GM18858 (cell line): ENCODE results near the gene TRUB2.
A peak's percentile ranks its signal among the peaks of the same experiment; 100 is the strongest.

Source experiments
- ATAC-seq: cut with Tn5 transposase; IDR thresholded peaks from one replicate; pipeline ENCODE4 v1.9.1; 2021; ENCODE audit not compliant: unreplicated experiment

Gene TRUB2

GRCh38 chr9:128322404-128323211 lies at the start of gene TRUB2, which contains the start of gene COQ4:
TRUB2 (minus strand) TSS chr9:128322447; CDS start chr9:128322408, 39 bp downstream.
COQ4 (plus strand) TSS chr9:128322839; CDS start chr9:128322859, 20 bp downstream.
- peak; percentile 48 for ATAC-seq

- no peak for ATAC-seq
These were observed 49.4 kb upstream of the TRUB2 start for GRCh38 chr9:128371630-128372117.

- peak; percentile 79 for ATAC-seq
These were observed 48.7 kb upstream of the TRUB2 start, which contains the start of gene URM1 for GRCh38 chr9:128370752-128371629. URM1 (plus strand) TSS chr9:128371374; CDS start chr9:128371381, 7 bp downstream.

GRCh38 chr9:128370367-128370751 lies 48.1 kb upstream of the TRUB2 start:
- no peak for ATAC-seq

GRCh38 chr9:128369024-128369706 lies 46.9 kb upstream of the TRUB2 start:
- ATAC-seq: no peak

- no peak for ATAC-seq
These were observed 43.3 kb upstream of the TRUB2 start for GRCh38 chr9:128365525-128365924.

GRCh38 chr9:128362774-128363173 lies 40.5 kb upstream of the TRUB2 start:
- no peak for ATAC-seq

GRCh38 chr9:128361986-128362646 lies 39.9 kb upstream of the TRUB2 start:
- ATAC-seq: no peak

GRCh38 chr9:128361296-128361985 lies 39.2 kb upstream of the TRUB2 start:
- no peak for ATAC-seq

GRCh38 chr9:128360826-128361225 lies 38.6 kb upstream of the TRUB2 start:
- ATAC-seq: no peak

- no peak for ATAC-seq
These were observed 36.6 kb upstream of the TRUB2 start for GRCh38 chr9:128358861-128359260.

- no peak for ATAC-seq
These were observed 35.8 kb upstream of the TRUB2 start for GRCh38 chr9:128358090-128358489.

- ATAC-seq: no peak
These were observed 33.2 kb upstream of the TRUB2 start for GRCh38 chr9:128355451-128355850.

GRCh38 chr9:128349772-128350171 lies 27.5 kb upstream of the TRUB2 start:
- no peak for ATAC-seq

- no peak for ATAC-seq
These were observed 26.9 kb upstream of the TRUB2 start for GRCh38 chr9:128349125-128349524.

- ATAC-seq: no peak
These were observed 22.8 kb upstream of the TRUB2 start for GRCh38 chr9:128344931-128345605.

- ATAC-seq: no peak
These were observed 21.6 kb upstream of the TRUB2 start for GRCh38 chr9:128343855-128344254.

GRCh38 chr9:128342971-128343680 lies 20.9 kb upstream of the TRUB2 start:
- no peak for ATAC-seq

- ATAC-seq: no peak
These were observed 19.2 kb upstream of the TRUB2 start for GRCh38 chr9:128341435-128341849.
